ENCODE data around the gene LGSN. TPM values are rescaled to one million over a fixed set of nuclear protein-coding genes. Genes with fewer than 3 reads are reported as not detected.

The LGSN gene
- total and polyA plus RNA-seq, 10 of the 15 experiments (the other 5 are each of a cell fraction or from before 2014, with no cell fraction given): not detected

DNA sequence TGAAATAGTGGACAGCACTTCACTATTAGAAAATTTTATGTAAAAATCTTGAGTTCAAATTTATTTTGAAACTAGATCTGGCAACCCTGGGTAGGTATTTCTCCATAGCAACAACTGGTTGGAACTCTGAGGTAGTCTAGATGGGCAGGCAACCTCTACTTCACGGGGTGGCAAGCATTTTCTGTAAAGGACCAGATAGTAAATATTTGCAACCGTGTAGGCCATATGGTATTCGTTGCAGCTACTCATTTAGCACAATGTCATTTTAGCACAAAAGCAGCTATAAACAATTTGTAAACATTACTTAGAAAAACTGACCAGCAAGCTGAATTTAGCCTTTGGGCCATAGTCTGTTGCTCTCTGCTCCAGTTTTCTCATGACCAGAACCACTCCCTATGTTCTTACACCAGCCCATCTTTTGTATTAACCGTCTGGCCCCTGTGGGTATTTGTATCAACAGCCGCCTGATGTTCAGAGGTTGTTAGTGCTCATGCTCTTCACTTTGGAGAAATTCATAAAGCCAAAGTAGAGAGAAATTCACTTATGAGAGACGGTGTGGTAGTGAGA is 29.2 kb downstream of the LGSN start:
- H3K9ac ChIP-seq (ENCODE audit: control insufficient read depth, insufficient read depth, low read length): no peak overlapping the region
- no peaks in the 10 kb centered on the region for H3K79me2 ChIP-seq (ENCODE audit: control insufficient read depth, insufficient read depth, low read length)
- POLR2A ChIA-PET: no interaction called here
- no peak overlapping the region for H3K4me3 ChIP-seq
- H3K4me1 ChIP-seq (ENCODE audit: control insufficient read depth, insufficient read depth, low read length): no peaks in the 10 kb centered on the region
- FAIRE-seq (no peak), ATAC-seq (no peak), DNase-seq (ENCODE audit: low read depth, low spot score) (no peak)
- CTCF ChIA-PET: interaction anchor here (0.6 to 1.1 kb wide), 2 partner anchors 19 to 372 kb away, joined by 5 to 6 read pairs; no protein-coding TSS in a partner anchor
- SMC1A ChIA-PET (ENCODE audit: uncharacterized antibody, unreplicated experiment): no interaction called here
- RAD21 ChIA-PET (ENCODE audit: unreplicated experiment): interaction anchor here (1.0 kb wide), 1 partner anchor 22 kb away, joined by 3 read pairs; no protein-coding TSS in a partner anchor
- no peaks in the 10 kb centered on the region for H3K9me3 ChIP-seq (replicated peaks; ENCODE audit: control insufficient read depth, insufficient read depth, low read length)
- TF ChIP-seq GABPA (IDR thresholded peaks at IDR 0.05; ENCODE audit: low read depth): no peak
- TF ChIP-seq EP300 (IDR thresholded peaks at IDR 0.05; ENCODE audit: borderline replicate concordance in 1 of 2, control insufficient read depth in 1 of 2, low read depth in 2 of 2, low read length in 2 of 2): no peak
- TF ChIP-seq GATAD2B (conservative IDR thresholded peaks at IDR 0.05; ENCODE audit: low read depth): no peak
- TF ChIP-seq BCL11A (IDR thresholded peaks at IDR 0.05; ENCODE audit: low read depth, low read length): no peak
- no peak for TF ChIP-seq SMAD1 (IDR thresholded peaks at IDR 0.05; ENCODE audit: low read depth, partially characterized antibody)
- TF ChIP-seq TBL1XR1 (IDR thresholded peaks at IDR 0.05; ENCODE audit: low read depth, low read length): no peak
- no peak for TF ChIP-seq SUZ12 (IDR thresholded peaks at IDR 0.05; ENCODE audit: unreplicated experiment)
- no peak for TF ChIP-seq SMAD5 (IDR thresholded peaks at IDR 0.05; ENCODE audit: low read depth)
- no peak for TF ChIP-seq YBX1 (IDR thresholded peaks at IDR 0.05)
- no peak for TF ChIP-seq RBBP5 (conservative IDR thresholded peaks at IDR 0.05)
- TF ChIP-seq MEF2B (IDR thresholded peaks at IDR 0.05; ENCODE audit: partially characterized antibody, poor library complexity, severe bottlenecking): no peak
- no peak for TF ChIP-seq CBX3 (IDR thresholded peaks at IDR 0.05; ENCODE audit: borderline replicate concordance, low read depth)
- no peak for TF ChIP-seq ASH2L (IDR thresholded peaks at IDR 0.05; ENCODE audit: borderline replicate concordance, low read depth)
- no peak for TF ChIP-seq KAT2A (conservative IDR thresholded peaks at IDR 0.05; ENCODE audit: control insufficient read depth, low read depth, low read length)
- TF ChIP-seq CHD2 (IDR thresholded peaks at IDR 0.05; ENCODE audit: borderline replicate concordance, low read depth, low read length): no peak
- TF ChIP-seq MTA3 (IDR thresholded peaks at IDR 0.05; ENCODE audit: borderline replicate concordance, low read length): no peak
- TF ChIP-seq, protein P1, sequence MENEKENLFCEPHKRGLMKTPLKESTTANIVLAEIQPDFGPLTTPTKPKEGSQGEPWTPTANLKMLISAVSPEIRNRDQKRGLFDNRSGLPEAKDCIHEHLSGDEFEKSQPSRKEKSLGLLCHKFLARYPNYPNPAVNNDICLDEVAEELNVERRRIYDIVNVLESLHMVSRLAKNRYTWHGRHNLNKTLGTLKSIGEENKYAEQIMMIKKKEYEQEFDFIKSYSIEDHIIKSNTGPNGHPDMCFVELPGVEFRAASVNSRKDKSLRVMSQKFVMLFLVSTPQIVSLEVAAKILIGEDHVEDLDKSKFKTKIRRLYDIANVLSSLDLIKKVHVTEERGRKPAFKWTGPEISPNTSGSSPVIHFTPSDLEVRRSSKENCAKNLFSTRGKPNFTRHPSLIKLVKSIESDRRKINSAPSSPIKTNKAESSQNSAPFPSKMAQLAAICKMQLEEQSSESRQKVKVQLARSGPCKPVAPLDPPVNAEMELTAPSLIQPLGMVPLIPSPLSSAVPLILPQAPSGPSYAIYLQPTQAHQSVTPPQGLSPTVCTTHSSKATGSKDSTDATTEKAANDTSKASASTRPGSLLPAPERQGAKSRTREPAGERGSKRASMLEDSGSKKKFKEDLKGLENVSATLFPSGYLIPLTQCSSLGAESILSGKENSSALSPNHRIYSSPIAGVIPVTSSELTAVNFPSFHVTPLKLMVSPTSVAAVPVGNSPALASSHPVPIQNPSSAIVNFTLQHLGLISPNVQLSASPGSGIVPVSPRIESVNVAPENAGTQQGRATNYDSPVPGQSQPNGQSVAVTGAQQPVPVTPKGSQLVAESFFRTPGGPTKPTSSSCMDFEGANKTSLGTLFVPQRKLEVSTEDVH (IDR thresholded peaks at IDR 0.05; ENCODE audit: low read depth, partially characterized antibody): no peak
- TF ChIP-seq, protein P2, sequence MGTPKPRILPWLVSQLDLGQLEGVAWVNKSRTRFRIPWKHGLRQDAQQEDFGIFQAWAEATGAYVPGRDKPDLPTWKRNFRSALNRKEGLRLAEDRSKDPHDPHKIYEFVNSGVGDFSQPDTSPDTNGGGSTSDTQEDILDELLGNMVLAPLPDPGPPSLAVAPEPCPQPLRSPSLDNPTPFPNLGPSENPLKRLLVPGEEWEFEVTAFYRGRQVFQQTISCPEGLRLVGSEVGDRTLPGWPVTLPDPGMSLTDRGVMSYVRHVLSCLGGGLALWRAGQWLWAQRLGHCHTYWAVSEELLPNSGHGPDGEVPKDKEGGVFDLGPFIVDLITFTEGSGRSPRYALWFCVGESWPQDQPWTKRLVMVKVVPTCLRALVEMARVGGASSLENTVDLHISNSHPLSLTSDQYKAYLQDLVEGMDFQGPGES (IDR thresholded peaks at IDR 0.05): no peak
- TF ChIP-seq, protein P3, sequence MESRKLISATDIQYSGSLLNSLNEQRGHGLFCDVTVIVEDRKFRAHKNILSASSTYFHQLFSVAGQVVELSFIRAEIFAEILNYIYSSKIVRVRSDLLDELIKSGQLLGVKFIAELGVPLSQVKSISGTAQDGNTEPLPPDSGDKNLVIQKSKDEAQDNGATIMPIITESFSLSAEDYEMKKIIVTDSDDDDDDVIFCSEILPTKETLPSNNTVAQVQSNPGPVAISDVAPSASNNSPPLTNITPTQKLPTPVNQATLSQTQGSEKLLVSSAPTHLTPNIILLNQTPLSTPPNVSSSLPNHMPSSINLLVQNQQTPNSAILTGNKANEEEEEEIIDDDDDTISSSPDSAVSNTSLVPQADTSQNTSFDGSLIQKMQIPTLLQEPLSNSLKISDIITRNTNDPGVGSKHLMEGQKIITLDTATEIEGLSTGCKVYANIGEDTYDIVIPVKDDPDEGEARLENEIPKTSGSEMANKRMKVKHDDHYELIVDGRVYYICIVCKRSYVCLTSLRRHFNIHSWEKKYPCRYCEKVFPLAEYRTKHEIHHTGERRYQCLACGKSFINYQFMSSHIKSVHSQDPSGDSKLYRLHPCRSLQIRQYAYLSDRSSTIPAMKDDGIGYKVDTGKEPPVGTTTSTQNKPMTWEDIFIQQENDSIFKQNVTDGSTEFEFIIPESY (IDR thresholded peaks at IDR 0.05): no peak
- TF ChIP-seq ZNF274 (IDR thresholded peaks at IDR 0.05; ENCODE audit: insufficient read depth, insufficient read length): no peak
- no peaks in the 10 kb centered on the region for H3K27me3 ChIP-seq (replicated peaks in 1 of 2; ENCODE audit: control insufficient read depth in 2 of 2, insufficient read depth in 2 of 2, low read length in 1 of 2)
- H3K36me3 ChIP-seq (ENCODE audit: control insufficient read depth in 2 of 2, insufficient read depth in 2 of 2, low read length in 1 of 2): no peaks in the 10 kb centered on the region
- intact Hi-C loops (cut with micrococcal nuclease; ENCODE audit: unreplicated experiment): no loop called here
- in situ Hi-C loops (cut with MboI): loop anchor here (25.0 kb wide), 1 partner anchor 1478 kb away; no protein-coding TSS in a partner anchor
- H4K20me1 ChIP-seq (ENCODE audit: control insufficient read depth, insufficient read depth): no peaks in the 10 kb centered on the region
- BruUV-seq (replicated peaks): no TSS peak
- H3K27ac ChIP-seq (ENCODE audit: control insufficient read depth, insufficient read depth): no peak overlapping the region
- WGBS (ENCODE audit: insufficient coverage, insufficient replicate concordance, low lambda C conversion rate, missing lambda C conversion rate): 33% methylated on average over 6 of the region's 6 CpGs
- no peak overlapping the region for H2AFZ ChIP-seq (ENCODE audit: control insufficient read depth, low read depth, low read length)
- H3K4me2 ChIP-seq (ENCODE audit: control insufficient read depth, insufficient read depth): no peak overlapping the region
